ENCODE results near the gene SIGLEC11.

- TF ChIP-seq POLR2A (IDR thresholded peaks at IDR 0.05; ENCODE audit: low read length) (no peak), GATA1 (IDR thresholded peaks at IDR 0.05; ENCODE audit: low read depth, low read length) (no peak)
Measured at GRCh38 chr19:49999371-50000010, 38.5 kb upstream of the SIGLEC11 start.
